RCC 7860 (cell line): ENCODE measurements around the gene CAMLG.

Experiments used
- DNase-seq: peaks from one replicate; pipeline ENCODE4 v3.0.0-alpha.2; 2015; ENCODE audit warnings: low spot score
- FAIRE-seq: peaks from 2 replicates; lab custom pipeline; 2012; peaks lifted over from hg19 to GRCh38; lab: Jason Lieb, UNC

CAMLG gene

GRCh38 chr5:134772461-134773125 is 34.2 kb downstream of the CAMLG start:
- FAIRE-seq (no peak), DNase-seq (no peak)

DNA sequence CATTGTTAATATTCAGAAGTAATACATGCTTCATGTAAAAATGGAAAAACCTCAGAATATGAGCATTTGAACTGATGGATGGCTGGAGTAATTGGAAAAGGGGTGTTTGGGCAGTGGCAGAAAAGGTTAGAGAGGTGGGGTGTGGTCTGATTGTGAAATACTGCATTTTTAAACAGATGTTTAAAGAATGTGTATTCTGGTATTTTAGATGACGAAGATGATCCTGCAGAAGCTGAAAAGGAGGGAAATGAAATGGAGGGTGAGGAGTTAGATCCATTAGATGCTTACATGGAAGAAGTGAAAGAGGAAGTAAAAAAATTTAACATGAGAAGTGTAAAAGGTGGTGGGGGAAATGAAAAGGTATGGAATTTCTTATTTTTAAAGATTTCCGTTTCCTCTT is 39.0 kb downstream of the CAMLG start:
- DNase-seq (no peak), FAIRE-seq (no peak)

DNA sequence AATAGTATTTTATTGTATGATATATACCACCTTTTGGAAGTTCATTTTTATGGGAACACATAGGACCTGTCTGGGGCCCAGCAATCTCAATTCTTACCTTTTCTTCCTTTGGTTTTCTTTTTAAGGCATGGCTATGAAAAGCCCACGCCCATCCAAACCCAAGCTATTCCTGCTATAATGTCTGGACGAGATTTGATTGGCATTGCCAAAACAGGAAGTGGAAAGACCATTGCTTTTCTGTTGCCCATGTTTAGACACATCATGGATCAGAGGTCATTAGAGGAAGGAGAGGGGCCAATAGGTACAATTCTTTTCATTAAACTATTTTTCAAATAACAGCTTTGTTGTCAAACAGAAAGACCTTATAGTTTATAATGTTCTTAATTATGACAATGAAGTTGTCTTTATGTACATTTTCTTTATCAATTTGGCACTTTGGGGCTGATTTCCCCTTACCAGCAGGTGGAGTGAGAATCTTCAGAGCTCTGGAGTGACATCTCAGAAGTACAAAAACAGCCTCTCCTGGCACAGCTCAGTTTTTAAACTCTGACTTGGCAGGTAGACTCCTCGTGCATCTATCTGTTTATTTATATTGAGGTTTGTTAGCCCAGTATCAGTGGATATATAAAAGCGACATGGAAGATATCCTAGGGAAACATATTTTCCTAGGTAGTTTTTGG is 46.0 kb downstream of the CAMLG start:
- DNase-seq, result no peak
- FAIRE-seq, result no peak

GRCh38 chr5:134784946-134785620 is 46.7 kb downstream of the CAMLG start:
- DNase-seq (no peak), FAIRE-seq (no peak)

DNA sequence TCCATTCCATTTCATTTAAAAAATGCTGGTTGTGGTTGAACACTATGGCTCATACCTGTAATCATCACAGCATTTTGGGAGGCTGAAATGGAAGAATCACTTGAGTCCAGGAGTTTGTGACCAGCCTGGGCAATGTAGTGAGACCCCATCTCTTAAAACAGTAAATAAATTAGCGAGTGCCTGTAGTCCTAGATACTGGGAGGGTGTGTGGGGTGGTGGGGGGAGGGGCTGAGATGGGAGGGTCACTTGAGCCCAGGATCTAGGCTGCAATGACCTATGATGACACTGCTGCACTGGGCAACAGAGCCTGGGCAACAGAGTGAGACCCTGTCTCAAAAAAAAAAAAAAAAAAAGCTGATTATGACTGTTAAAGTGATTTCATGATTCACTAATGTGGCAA is 49.3 kb downstream of the CAMLG start:
- FAIRE-seq (no peak), DNase-seq (no peak)

GRCh38 chr5:134791580-134791979 is 53.2 kb downstream of the CAMLG start:
- FAIRE-seq (no peak), DNase-seq (no peak)

DNA sequence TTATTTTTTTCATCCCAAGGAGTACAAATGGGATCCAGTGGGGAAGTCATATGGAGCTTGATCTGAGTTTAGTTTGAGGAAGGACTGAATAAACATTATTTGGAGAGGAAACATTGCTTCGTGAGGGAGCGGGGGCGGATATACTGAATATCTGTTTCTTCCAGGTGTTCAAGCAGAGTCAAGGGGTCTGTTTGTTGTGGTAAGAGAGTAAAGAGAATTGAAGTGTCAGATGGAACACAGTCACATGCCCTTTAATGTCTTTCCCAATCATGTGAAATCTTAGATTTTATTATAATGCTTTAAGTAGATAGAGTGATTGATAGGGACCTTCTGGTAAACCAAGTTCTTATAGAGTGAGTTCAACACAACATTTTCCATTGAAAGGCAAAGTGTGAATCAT is 53.9 kb downstream of the CAMLG start:
- DNase-seq (no peak), FAIRE-seq (no peak)

GRCh38 chr5:134793111-134793510 is 54.8 kb downstream of the CAMLG start:
- DNase-seq (no peak), FAIRE-seq (no peak)

DNA sequence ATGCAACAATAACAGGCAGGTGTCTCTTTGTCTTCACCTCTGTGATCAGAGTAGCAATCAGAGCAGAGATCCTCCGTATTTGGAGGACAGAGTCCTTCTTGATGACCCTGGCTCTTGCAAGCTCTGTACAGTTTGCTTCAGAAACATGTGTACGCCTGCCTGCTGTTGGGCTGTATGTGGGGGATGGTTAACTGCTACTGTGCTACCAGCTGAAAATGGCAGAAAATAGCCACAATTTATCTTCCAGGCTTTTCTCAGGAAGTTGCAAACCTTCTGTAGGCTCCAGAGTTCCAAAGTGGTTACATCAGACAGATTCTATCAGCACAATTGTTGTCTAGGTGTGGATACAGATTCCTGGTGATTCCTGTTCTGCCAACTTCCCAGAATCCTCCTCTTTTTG is 55.7 kb downstream of the CAMLG start:
- FAIRE-seq, result no peak

DNA sequence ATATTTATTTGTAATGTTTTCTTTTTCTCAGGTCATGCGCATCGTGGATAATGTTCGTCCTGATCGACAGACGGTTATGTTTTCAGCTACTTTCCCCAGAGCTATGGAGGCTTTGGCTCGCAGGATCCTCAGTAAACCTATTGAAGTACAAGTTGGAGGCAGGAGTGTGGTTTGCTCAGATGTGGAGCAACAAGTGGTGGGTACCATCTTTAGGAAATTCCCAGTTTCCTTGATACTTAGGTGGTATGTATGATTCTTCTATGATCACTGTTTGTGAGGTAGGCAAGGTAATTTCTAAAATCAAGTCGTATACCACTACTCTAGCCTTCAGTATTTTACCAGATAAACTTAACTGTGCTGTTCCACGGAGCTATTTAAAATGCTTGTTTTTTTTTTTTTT is 56.5 kb downstream of the CAMLG start:
- DNase-seq, result no peak
- FAIRE-seq, result no peak

More for the DNA sequence above, 55.7 kb downstream of the CAMLG start:
- DNase-seq, result no peak

DNA sequence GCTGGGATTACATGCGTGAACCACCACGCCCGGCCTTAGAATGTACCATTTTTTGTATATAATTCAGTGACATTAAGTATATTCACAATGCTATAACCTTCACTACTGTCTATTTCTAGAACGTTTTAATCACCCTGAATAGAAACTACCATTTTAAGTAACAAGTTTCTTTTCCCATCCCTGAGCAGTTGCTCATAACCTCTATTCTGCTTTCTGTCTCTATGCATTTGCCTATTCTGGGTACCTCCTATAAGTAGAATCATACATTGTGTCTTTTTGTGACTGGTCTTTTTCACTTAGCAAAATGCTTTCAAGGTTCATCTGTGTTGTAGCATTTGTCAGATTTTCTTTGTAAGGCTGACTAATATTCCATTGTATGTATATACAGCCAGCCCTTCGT is 60.1 kb downstream of the CAMLG start:
- DNase-seq, result no peak
- FAIRE-seq, result no peak
